Psoas muscle (tissue), 8 donors: ENCODE data around the gene LRIT1. TPM values are rescaled to one million over a fixed set of nuclear protein-coding genes. Genes with fewer than 3 reads are reported as not detected.

ENCODE experiments used
- ATAC-seq, 4 donors: fragments of 200-7000 bp; cut with Tn5 transposase; one replicate each; pipeline ENCODE4 v1.9.1; 2020; ENCODE audit warnings: moderate library complexity in 3 of 4, mild to moderate bottlenecking in 2 of 4
- DNase-seq, 2 donors: peaks; one replicate each; pipeline ENCODE4 v3.0.0-alpha.2; 2020
- H3K27ac ChIP-seq: fragments of 200-600 bp; one replicate; pipeline ENCODE4 v1.8.0; 2022
- H3K27me3 ChIP-seq, 3 donors: fragments of 200-600 bp in 1 of 3; one replicate each; pipeline versions ENCODE4 v1.6.1 to v1.8.0; 2013 to 2022; ENCODE audit warnings: low read length in 2 of 3, mild to moderate bottlenecking in 2 of 3, moderate library complexity in 1 of 3; ENCODE audit not compliant: insufficient read depth in 3 of 3
- H3K36me3 ChIP-seq, 2 donors: fragments of 200-600 bp in 1 of 2; one replicate each; pipeline versions ENCODE4 v1.6.1 to v1.8.0; 2013 to 2022; ENCODE audit warnings: low read depth in 1 of 2, mild to moderate bottlenecking in 1 of 2, moderate library complexity in 1 of 2; ENCODE audit not compliant: insufficient read depth in 1 of 2
- H3K4me1 ChIP-seq: fragments of 200-600 bp; one replicate; pipeline ENCODE4 v1.8.0; 2022
- H3K4me3 ChIP-seq: fragments of 200-600 bp; one replicate; pipeline ENCODE4 v1.8.0; 2022; ENCODE audit warnings: mild to moderate bottlenecking
- H3K9me3 ChIP-seq: fragments of 200-600 bp; one replicate; pipeline ENCODE4 v1.8.0; 2022
- WGBS, 3 donors: extraction: QIAGEN DNeasy Blood & Tissue Kit; methylation state at CpG; one replicate each; pipeline versions ENCODE4 v1.1.6 to v1.1.7; 2013; 5-methylcytosine and 5-hydroxymethylcytosine counted together
- intact Hi-C, 2 donors: fragments of 100-400 bp; cut with DNase I; formaldehyde crosslinking; loops; one replicate each; pipeline versions ENCODE4 v1.11.0 to v1.14.2; 2022
- polyA plus RNA-seq, 3 donors: library from polyadenylated mRNA; stranded (reverse); fragments of 200-250 nt; gene quantifications; one replicate each; pipeline ENCODE4 v1.2.3, GENCODE V29; 2013
- total RNA-seq, 4 donors: library from RNA; stranded (reverse); fragmentation: NEBNext Ultra II Directional in 2 of 4; extraction: Animal tissue kit (Norgen Biotek cat#: 25700) in 2 of 4; gene quantifications; one replicate each; pipeline versions ENCODE4 v1.2.1 to v1.2.4, GENCODE V29; 2021 to 2023
- TF ChIP-seq, protein P1 (sequence below): fragments of 200-600 bp; IDR thresholded peaks from one replicate; pipeline ENCODE4 v1.8.0; 2022; ENCODE audit warnings: antibody characterized with exemption
- donor health status: healthy with polysubstance abuse.
- donor health status: DM: no; HTN: no; CAD: no; lungs with moderate emphysema.
- donor health status: Bipolar disorder and iron deficiency.
- donor health status: healthy.
- donor health status: DM: yes; HTN: yes; CAD: no.
- donor health status: DM: no; HTN: no; CAD: no.
- donor health status: DM: no; HTN: no; CAD: no.
- donor health status: DM: yes; HTN: yes; CAD: no.

The LRIT1 gene
- total and polyA plus RNA-seq, 7 donors: not detected

- Histone ChIP-seq H3K4me1 (no peaks in the 10 kb centered on the region), H3K9me3 (no peaks in the 10 kb centered on the region), H3K27ac (no peak overlapping the region), H3K27me3 (peaks cover 0 to 61% (median 18%) of the 10 kb centered on the region in 3 donors), H3K4me3 (peak overlapping the region; percentile 57), H3K36me3 (no peaks in the 10 kb centered on the region)
- ATAC-seq (no peak), DNase-seq (no peak)
- 25 to 28% (median 27%) methylated on average over 39 to 43 of the region's 43 CpGs for WGBS, 3 donors
- intact Hi-C loops: no loop called here
- TF ChIP-seq, protein P1, sequence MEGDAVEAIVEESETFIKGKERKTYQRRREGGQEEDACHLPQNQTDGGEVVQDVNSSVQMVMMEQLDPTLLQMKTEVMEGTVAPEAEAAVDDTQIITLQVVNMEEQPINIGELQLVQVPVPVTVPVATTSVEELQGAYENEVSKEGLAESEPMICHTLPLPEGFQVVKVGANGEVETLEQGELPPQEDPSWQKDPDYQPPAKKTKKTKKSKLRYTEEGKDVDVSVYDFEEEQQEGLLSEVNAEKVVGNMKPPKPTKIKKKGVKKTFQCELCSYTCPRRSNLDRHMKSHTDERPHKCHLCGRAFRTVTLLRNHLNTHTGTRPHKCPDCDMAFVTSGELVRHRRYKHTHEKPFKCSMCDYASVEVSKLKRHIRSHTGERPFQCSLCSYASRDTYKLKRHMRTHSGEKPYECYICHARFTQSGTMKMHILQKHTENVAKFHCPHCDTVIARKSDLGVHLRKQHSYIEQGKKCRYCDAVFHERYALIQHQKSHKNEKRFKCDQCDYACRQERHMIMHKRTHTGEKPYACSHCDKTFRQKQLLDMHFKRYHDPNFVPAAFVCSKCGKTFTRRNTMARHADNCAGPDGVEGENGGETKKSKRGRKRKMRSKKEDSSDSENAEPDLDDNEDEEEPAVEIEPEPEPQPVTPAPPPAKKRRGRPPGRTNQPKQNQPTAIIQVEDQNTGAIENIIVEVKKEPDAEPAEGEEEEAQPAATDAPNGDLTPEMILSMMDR: no peak
Measured at GRCh38 chr10:84195044-84195830, 46.1 kb downstream of the LRIT1 start.

GRCh38 chr10:84194424-84195043, 46.8 kb downstream of the LRIT1 start, which contains the start of gene CDHR1:
TSS of gene CDHR1 (plus strand) at chr10:84194537. CDS start at chr10:84194761, 224 bp downstream.
- no peak within 1 kb of the TSS for H3K27ac ChIP-seq
- peak in 3 of 4 donors; percentile 27 to 54 (median 48) for ATAC-seq
- no peaks in the 10 kb centered on the region for H3K36me3 ChIP-seq
- 1 to 2% (median 1%) methylated on average over 42 to 61 of the region's 61 CpGs for WGBS, 3 donors
- H3K4me3 ChIP-seq: peak within 1 kb of the TSS; percentile 57
- H3K27me3 ChIP-seq: peaks cover 0 to 61% (median 18%) of the 10 kb centered on the region in 3 donors
- intact Hi-C loops: no loop called here
- TF ChIP-seq, protein P1: no peak
- H3K4me1 ChIP-seq: no peaks in the 10 kb centered on the region
- DNase-seq: no peak
- no peaks in the 10 kb centered on the region for H3K9me3 ChIP-seq

GRCh38 chr10:84193846-84194423, 47.4 kb downstream of the LRIT1 start:
- TF ChIP-seq, protein P1: no peak
- ATAC-seq (no peak), DNase-seq (no peak)
- H3K4me1 ChIP-seq: no peaks in the 10 kb centered on the region
- no peak overlapping the region for H3K27ac ChIP-seq
- peak overlapping the region; percentile 57 for H3K4me3 ChIP-seq
- peaks cover 0 to 61% (median 20%) of the 10 kb centered on the region in 3 donors for H3K27me3 ChIP-seq
- WGBS, 3 donors: 16 to 28% (median 21%) methylated on average over 5 of the region's 5 CpGs
- no peaks in the 10 kb centered on the region for H3K9me3 ChIP-seq
- intact Hi-C loops: no loop called here
- no peaks in the 10 kb centered on the region for H3K36me3 ChIP-seq

- DNase-seq (no peak), ATAC-seq (no peak)
- no peak overlapping the region for H3K4me3 ChIP-seq
- H3K27ac ChIP-seq: no peak overlapping the region
- peaks cover 0 to 61% (median 20%) of the 10 kb centered on the region in 3 donors for H3K27me3 ChIP-seq
- no peaks in the 10 kb centered on the region for H3K9me3 ChIP-seq
- TF ChIP-seq, protein P1: no peak
- intact Hi-C loops: no loop called here
- 93 to 94% (median 94%) methylated on average over 2 of the region's 2 CpGs for WGBS, 3 donors
- no peaks in the 10 kb centered on the region for H3K4me1 ChIP-seq
- H3K36me3 ChIP-seq: no peaks in the 10 kb centered on the region
Measured at GRCh38 chr10:84193327-84193726, 48.0 kb downstream of the LRIT1 start.
